HCT116 (cell line): ENCODE measurements around the gene CPNE2. TPM values are rescaled to one million over a fixed set of nuclear protein-coding genes. Genes with fewer than 3 reads are reported as not detected.

ENCODE experiments used
- ATAC-seq: fragments of 200-7000 bp; cut with Tn5 transposase; 2 replicates; pipeline ENCODE4 v1.9.1; 2020; ENCODE audit warnings: mild to moderate bottlenecking, moderate library complexity
- BruUV-seq: library from RNA; stranded (reverse); fragments of 400-500 nt; replicated peaks from 2 replicates; lab custom pipeline; 2021; lab: Mats Ljungman, UMichigan
- CTCF ChIA-PET: fragments of 300-600 bp; sonication (Branson Sonifier 250); formaldehyde crosslinking; loops from one replicate; lab custom pipeline; 2021; ENCODE audit warnings: antibody characterized with exemption; lab: Charles Lee
- POLR2A ChIA-PET: fragments of 300-600, 350-600 bp; sonication (Branson Sonifier 250); formaldehyde crosslinking; loops from one replicate; lab custom pipeline; 2021; ENCODE audit warnings: antibody characterized with exemption; lab: Charles Lee
- RAD21 ChIA-PET, 2 experiments: fragments of 300-600 bp; sonication (Branson Sonifier 250); formaldehyde crosslinking; loops; one replicate each; lab custom pipeline; 2023; ENCODE audit warnings: low total read pairs in 2 of 2; ENCODE audit not compliant: uncharacterized antibody in 2 of 2, unreplicated experiment in 2 of 2, low non-redundant PET in 1 of 2; lab: Charles Lee
- DNase-seq: peaks from one replicate; pipeline ENCODE4 v3.0.0-alpha.2; 2010; ENCODE audit warnings: low read depth, low spot score
- H2AFZ ChIP-seq: fragments of 200-600 bp; shearing (Covaris generic), sonication (generic); 2 replicates; pipeline ENCODE4 v1.6.1; 2017; ENCODE audit warnings: low read depth, mixed run types, mixed read lengths, antibody characterized with exemption, low read length; ENCODE audit not compliant: poor library complexity, severe bottlenecking
- H3K27ac ChIP-seq: 2 replicates; pipeline ENCODE4 v1.5.1; 2012; ENCODE audit warnings: low read depth, low read length
- H3K27me3 ChIP-seq: fragments of 200-600 bp; sonication (generic); 2 replicates; pipeline ENCODE4 v1.6.1; 2016; ENCODE audit warnings: mixed run types, low read length, mixed read lengths; ENCODE audit not compliant: insufficient read depth
- H3K36me3 ChIP-seq, 2 experiments: fragments of 200-500 bp in 1 of 2; fragments of 200-600 bp in 1 of 2; sonication (Bioruptor generic) in 1 of 2; sonication (generic) in 1 of 2; 2 replicates each; pipeline versions ENCODE4 v1.5.1 to v1.6.1; 2014 to 2016; ENCODE audit warnings: low read length in 2 of 2, inconsistent platforms in 1 of 2, mixed read lengths in 1 of 2, mixed run types in 1 of 2; ENCODE audit not compliant: insufficient read depth in 2 of 2, control insufficient read depth in 1 of 2
- H3K4me1 ChIP-seq, 2 experiments: fragments of 200-600 bp in 1 of 2; sonication (generic) in 1 of 2; 2 replicates each; pipeline versions ENCODE4 v1.5.1 to v1.6.1; 2012 to 2017; ENCODE audit warnings: low read length in 2 of 2, inconsistent platforms in 1 of 2, mild to moderate bottlenecking in 1 of 2, mixed read lengths in 1 of 2, mixed run types in 1 of 2, moderate library complexity in 1 of 2; ENCODE audit not compliant: insufficient read depth in 2 of 2, control insufficient read depth in 1 of 2
- H3K4me2 ChIP-seq: fragments of 200-600 bp; sonication (generic); 2 replicates; pipeline ENCODE4 v1.6.1; 2017; ENCODE audit warnings: mixed run types, low read length, mixed read lengths
- H3K4me3 ChIP-seq, 2 experiments: fragments of 200-600 bp in 1 of 2; sonication (generic) in 1 of 2; replicated peaks in 1 of 2; 2 replicates each; pipeline ENCODE4 v1.5.1; 2011 to 2016; ENCODE audit warnings: low read length in 2 of 2, control low read depth in 1 of 2, low read depth in 1 of 2, mild to moderate bottlenecking in 1 of 2, mixed read lengths in 1 of 2, mixed run types in 1 of 2
- H3K79me2 ChIP-seq: fragments of 200-600 bp; sonication (generic); 2 replicates; pipeline ENCODE4 v1.6.1; 2017; ENCODE audit warnings: mild to moderate bottlenecking, mixed run types, low read length, moderate library complexity, mixed read lengths; ENCODE audit not compliant: insufficient read depth
- H3K9ac ChIP-seq: fragments of 200-600 bp; sonication (generic); 2 replicates; pipeline ENCODE4 v1.6.1; 2016; ENCODE audit warnings: low read length, mixed read lengths
- H3K9me2 ChIP-seq: fragments of 200-600 bp; sonication (generic), shearing (Covaris generic); 2 replicates; pipeline ENCODE4 v1.6.1; 2017; ENCODE audit warnings: mixed run types, mild to moderate bottlenecking, moderate library complexity; ENCODE audit not compliant: insufficient read depth
- H3K9me3 ChIP-seq, 2 experiments: fragments of 200-500 bp in 1 of 2; fragments of 200-600 bp in 1 of 2; sonication (Bioruptor generic) in 1 of 2; sonication (generic) in 1 of 2; 2 replicates each; pipeline ENCODE4 v1.6.1; 2014 to 2017; ENCODE audit warnings: low read length in 2 of 2, mixed read lengths in 2 of 2, inconsistent platforms in 1 of 2, low read depth in 1 of 2, mild to moderate bottlenecking in 1 of 2, mixed run types in 1 of 2, moderate library complexity in 1 of 2; ENCODE audit not compliant: control insufficient read depth in 1 of 2, insufficient read depth in 1 of 2
- H4K20me1 ChIP-seq: fragments of 200-600 bp; sonication (generic), shearing (Covaris generic); 2 replicates; pipeline ENCODE4 v1.6.1; 2017; ENCODE audit warnings: mixed run types, mild to moderate bottlenecking, moderate library complexity; ENCODE audit not compliant: insufficient read depth
- EZH2 ChIP-seq: fragments of 200-600 bp; sonication (generic); IDR thresholded peaks from 2 replicates; pipeline ENCODE4 v1.6.1; 2017; ENCODE audit warnings: antibody characterized with exemption, mixed run types
- FOSL1 ChIP-seq: IDR thresholded peaks from 2 replicates; pipeline ENCODE4 v1.6.1; 2012; ENCODE audit warnings: low read depth
- REST ChIP-seq: IDR thresholded peaks from 2 replicates; pipeline ENCODE4 v1.6.1; 2012; ENCODE audit warnings: low read depth
- YY1 ChIP-seq: IDR thresholded peaks from 2 replicates; pipeline ENCODE4 v1.6.1; 2011; ENCODE audit warnings: low read length, low read depth, moderate library complexity, mild to moderate bottlenecking; ENCODE audit not compliant: insufficient replicate concordance; ENCODE audit errors: extremely low read depth
- ZBTB33 ChIP-seq: IDR thresholded peaks from 2 replicates; pipeline ENCODE4 v1.6.1; 2011; ENCODE audit warnings: mild to moderate bottlenecking, low read length, moderate library complexity; ENCODE audit not compliant: insufficient replicate concordance; ENCODE audit errors: extremely low read depth
- intact Hi-C: fragments of 100-400 bp; cut with micrococcal nuclease; formaldehyde crosslinking; loops from 2 replicates; pipeline ENCODE4 v1.10.0; 2022
- total RNA-seq: library from RNA; stranded (reverse); gene quantifications from one replicate; pipeline ENCODE4 v1.2.1, GENCODE V29; 2021; ENCODE audit not compliant: unreplicated experiment
- TF ChIP-seq, protein P1 (sequence below): IDR thresholded peaks from 2 replicates; pipeline ENCODE4 v1.6.1; 2012

CPNE2 gene
- total RNA-seq, 1 experiment from 2014 or later: 31.2 TPM

DNA sequence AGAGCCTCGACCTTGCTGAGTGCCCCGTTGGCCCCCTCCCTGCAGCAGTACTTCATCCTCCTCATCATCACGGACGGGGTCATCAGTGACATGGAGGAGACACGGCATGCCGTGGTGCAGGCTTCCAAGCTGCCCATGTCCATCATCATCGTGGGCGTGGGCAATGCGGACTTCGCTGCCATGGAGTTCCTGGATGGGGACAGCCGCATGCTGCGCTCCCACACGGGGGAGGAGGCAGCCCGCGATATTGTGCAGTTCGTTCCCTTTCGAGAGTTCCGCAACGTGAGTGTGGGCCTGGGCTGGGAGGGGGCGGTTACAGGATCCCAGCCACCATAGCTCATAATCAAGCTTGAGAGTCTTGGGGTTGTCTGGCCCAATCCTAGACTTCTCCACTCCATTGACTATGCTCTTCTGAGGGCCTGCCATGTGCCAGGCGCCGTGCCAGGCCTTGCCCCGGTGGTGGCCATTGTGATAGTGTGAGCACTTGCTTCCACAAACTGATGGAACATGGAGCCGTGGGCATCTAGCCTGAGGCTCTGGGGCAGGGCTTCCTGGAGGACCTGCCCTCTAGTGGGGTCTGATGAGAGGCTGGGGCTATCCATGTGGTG lies 53.8 kb downstream of the CPNE2 start:
- DNase-seq (no peak), ATAC-seq (peak; percentile 42)
- H3K36me3 ChIP-seq: no peaks in the 10 kb centered on the region
- no peak overlapping the region for H2AFZ ChIP-seq
- no peaks in the 10 kb centered on the region for H3K9me3 ChIP-seq
- no peaks in the 10 kb centered on the region for H3K9me2 ChIP-seq
- H3K27me3 ChIP-seq: no peaks in the 10 kb centered on the region
- ChIA-PET RAD21 (no interaction called here), POLR2A (no interaction called here), CTCF (no interaction called here)
- H3K4me1 ChIP-seq: no peaks in the 10 kb centered on the region
- intact Hi-C loops: no loop called here
- no peak overlapping the region for H3K9ac ChIP-seq
- H3K79me2 ChIP-seq: no peaks in the 10 kb centered on the region
- TF ChIP-seq FOSL1: no peak
- no peak for TF ChIP-seq EZH2
- no peak for TF ChIP-seq ZBTB33
- TF ChIP-seq, protein P1, sequence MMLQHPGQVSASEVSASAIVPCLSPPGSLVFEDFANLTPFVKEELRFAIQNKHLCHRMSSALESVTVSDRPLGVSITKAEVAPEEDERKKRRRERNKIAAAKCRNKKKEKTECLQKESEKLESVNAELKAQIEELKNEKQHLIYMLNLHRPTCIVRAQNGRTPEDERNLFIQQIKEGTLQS: no peak
- no peak for TF ChIP-seq YY1
- no peak for TF ChIP-seq REST
- H4K20me1 ChIP-seq: no peaks in the 10 kb centered on the region
- no peak overlapping the region for H3K4me3 ChIP-seq
- no TSS peak for BruUV-seq
- no peak overlapping the region for H3K27ac ChIP-seq
- no peak overlapping the region for H3K4me2 ChIP-seq
